Hematopoietic multipotent progenitor cell treated with erythropoietin and hydrocortisone succinate and interleukin-3 and kit ligand, for 4 days (in vitro differentiated cells): Measurements from ENCODE around the gene MAST4.

Experiments
- DNase-seq: peaks from one replicate; pipeline ENCODE4 v3.0.0-alpha.2; 2015

The MAST4 gene

GRCh38 chr5:67053229-67053628 lies 457.0 kb downstream of the MAST4 start:
- no peak for DNase-seq

DNA sequence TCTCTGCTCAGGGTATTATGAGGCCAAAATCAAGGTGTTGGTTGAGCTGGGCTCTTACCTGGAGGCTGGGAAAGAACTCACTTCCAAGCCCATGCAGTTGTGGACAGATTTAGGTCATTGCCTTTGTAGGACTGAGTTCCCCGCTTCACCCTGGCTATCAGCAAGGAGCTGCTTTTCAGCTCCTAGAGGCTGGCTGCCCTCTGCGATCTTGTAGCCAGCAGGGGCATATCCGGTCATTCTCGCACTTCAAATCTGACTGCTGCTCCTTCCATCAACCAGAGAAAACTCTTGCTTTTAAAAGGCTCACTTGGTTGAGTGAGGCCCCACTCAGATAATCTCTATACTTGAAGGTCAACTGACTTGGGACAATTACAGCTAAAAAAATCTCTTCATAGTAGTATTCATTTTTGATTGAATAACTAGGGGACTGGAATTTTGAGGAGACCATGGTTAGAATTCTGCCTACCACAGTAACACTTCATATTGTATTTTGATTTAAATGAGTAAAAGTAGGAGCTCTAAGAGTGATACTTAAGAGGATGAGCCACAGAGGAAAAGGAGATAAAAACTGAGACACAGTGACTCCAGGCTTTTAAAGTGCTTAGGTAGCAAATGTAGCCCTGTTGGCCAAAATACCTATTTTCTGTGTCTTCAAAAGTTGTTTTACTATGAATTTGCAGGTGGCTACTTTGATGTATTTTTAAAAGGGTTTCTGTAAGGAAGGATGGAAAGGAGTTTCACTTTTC lies 463.0 kb downstream of the MAST4 start:
- DNase-seq, result no peak

- no peak for DNase-seq
Measured at GRCh38 chr5:67059744-67060490, 463.7 kb downstream of the MAST4 start.

- DNase-seq, result no peak
Measured at GRCh38 chr5:67061511-67061910, 465.3 kb downstream of the MAST4 start.

DNA sequence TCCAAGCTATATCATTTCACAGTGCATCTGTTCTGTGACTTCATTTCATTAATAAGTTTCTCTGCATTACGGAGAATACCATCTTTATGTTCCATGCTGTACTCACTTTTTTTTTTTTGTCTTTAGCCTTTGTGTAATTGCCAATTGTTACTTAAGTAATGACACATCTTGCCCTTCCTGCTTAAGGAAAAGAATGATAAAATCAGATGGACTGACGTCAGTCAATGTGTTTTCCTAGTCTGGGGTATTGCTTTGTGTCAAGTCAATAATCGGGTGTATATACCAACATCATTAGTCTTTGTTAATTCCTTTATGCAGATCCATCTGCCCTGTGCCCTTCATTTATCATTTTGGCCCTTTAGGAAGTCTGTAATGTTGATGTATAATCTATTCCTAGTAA lies 466.9 kb downstream of the MAST4 start:
- DNase-seq, result no peak

DNA sequence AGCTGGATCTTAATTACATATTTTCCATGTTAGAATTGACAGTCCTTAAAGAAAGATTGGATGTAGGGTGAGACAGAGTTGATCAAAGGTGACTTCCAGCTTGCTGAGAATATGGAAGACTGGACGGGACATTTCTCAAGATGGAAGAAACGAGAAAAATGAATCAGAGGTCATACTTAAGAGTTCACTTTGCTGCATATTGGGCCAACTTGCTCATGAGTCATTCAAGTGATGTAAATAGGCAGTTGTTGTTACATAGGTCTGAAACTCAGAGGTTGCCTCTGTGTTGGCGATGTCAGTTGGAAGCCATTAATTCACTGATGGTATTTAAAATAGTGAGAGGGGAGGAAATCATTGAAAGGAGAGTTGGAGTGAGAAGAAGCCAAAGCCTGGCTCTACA lies 467.6 kb downstream of the MAST4 start:
- no peak for DNase-seq

GRCh38 chr5:67065237-67065636 lies 469.0 kb downstream of the MAST4 start:
- DNase-seq, result no peak

GRCh38 chr5:67065696-67066095 lies 469.5 kb downstream of the MAST4 start:
- DNase-seq, result no peak

- no peak for DNase-seq
Measured at GRCh38 chr5:67066815-67067214, 470.6 kb downstream of the MAST4 start.

DNA sequence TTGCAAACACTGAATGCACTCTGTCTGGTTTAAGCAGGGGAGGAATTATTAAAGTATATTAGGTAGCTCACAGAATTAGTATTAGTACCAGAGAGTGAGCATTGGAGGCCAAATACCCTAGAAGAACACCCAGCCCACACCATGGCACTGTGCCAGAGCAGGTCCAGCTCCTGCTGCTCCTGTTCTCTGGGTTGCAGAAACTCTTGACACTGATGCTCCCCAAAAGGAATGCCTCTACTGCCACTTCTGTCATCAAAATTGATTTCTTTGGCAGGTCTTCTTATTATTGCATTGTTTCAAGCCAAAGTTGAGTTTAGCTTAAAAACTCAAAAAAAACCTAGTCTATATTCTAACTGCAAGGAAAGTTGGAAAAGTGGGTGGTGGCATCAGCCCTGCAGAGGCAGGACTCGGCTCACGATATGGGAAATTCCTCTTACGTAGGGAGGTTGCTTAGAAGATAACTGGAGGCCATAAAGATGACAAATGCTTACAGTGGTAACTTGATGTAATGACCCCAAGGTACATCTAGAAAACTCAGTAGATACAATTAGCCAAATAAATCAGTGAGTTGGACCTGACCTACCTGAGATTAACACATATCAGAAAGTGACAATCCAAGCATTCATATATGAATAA lies 477.0 kb downstream of the MAST4 start:
- no peak for DNase-seq

GRCh38 chr5:67077296-67077695 lies 481.1 kb downstream of the MAST4 start:
- DNase-seq, result no peak

DNA sequence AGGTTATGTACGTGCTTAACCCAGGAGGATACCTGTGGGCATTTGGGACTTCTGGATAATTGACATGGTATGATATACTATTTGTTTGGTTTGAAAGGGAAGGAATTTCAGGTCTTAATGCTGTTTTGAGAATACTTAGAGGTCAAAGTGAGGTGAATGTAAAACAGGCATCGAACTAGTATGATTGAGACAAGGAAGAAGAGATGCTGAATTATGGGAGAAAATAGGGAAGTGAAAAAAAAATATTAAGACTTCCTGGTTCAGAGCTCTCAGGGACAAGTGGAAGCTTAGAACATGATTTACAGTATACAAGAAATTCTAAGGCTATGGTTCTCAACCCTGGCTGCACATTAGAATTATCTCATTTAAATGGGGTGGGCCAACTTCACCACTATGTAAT lies 485.1 kb downstream of the MAST4 start:
- peak; percentile 15 for DNase-seq

DNA sequence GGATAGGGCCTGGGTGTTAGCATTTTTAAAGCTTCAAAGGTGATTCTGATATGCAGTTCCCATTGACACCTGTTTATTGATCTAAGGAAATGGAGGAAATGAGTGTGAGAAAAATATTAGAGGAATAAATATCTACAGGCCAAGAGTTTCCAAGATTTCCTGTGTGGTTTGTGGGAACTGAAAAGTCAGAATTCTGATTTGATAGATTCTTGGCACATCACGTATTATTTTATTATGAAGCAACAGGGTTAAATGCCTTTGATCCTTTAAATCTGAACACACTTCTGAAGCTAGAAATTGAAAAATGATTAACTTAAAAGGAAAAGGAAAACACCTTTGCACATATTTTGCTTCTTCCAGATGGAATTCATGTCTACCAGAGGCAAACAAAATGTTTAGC lies 486.7 kb downstream of the MAST4 start:
- no peak for DNase-seq

DNA sequence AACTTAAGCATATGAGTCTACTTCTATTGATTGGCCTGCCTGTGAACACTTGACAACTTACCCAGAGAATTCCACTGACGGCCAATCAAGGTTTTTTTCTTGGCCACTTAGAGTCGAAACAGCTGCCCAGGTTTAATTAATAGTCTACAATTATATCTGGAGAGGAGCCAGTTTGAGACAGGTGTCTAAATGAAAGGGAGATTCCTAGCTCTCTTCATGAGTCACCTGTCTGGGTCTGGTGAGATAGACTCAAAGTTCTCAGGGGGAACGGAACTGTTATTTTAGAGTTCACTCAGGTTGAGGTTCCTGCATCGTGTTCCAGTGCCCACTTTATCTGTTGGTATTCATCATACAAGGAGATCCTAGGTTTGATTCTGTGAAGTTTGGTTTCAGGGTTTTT lies 489.4 kb downstream of the MAST4 start:
- no peak for DNase-seq

- no peak for DNase-seq
Measured at GRCh38 chr5:67089200-67089725, 493.1 kb downstream of the MAST4 start.

DNA sequence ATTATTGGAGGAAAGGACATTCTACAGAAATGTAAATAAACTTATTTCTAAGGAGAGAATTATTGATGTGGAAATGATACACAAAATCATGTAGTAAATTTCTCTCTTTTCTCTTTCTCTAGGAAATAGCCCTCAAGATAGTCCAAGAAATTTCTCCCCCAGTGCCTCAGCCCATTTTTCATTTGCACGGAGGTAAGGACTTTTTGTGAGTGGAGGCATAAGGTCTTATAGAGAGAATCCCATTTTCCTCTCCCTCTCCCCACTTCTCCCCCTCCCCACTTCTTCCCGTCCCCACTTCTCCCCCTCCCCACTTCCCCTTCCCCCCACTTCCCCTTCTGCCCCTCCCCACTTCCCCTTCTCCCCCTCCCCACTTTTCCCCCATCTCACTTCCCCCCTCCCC lies 493.8 kb downstream of the MAST4 start:
- no peak for DNase-seq

GRCh38 chr5:67090593-67090992 lies 494.4 kb downstream of the MAST4 start:
- no peak for DNase-seq

GRCh38 chr5:67092535-67092934 lies 496.3 kb downstream of the MAST4 start:
- DNase-seq, result no peak

- no peak for DNase-seq
Measured at GRCh38 chr5:67093279-67093678, 497.1 kb downstream of the MAST4 start.

GRCh38 chr5:67094476-67095300 lies 498.5 kb downstream of the MAST4 start:
- DNase-seq, result peak; percentile 4

GRCh38 chr5:67095346-67096171 lies 499.4 kb downstream of the MAST4 start:
- peak; percentile 41 for DNase-seq

GRCh38 chr5:67098656-67099055 lies 502.5 kb downstream of the MAST4 start:
- DNase-seq, result no peak
